Measurements from ENCODE around the gene BPGM. TPM values are rescaled to one million over a fixed set of nuclear protein-coding genes. Genes with fewer than 3 reads are reported as not detected.

Gene BPGM
- total RNA-seq, 1 experiment from 2014 or later, result 10.0 TPM

GRCh38 chr7:134622303-134622995, 24.2 kb upstream of the BPGM start:
- peak; percentile 57 for ATAC-seq
- Histone ChIP-seq H3K4me1 (ENCODE audit: control insufficient read depth in 1 of 2, insufficient read depth in 2 of 2, low read length in 2 of 2) (no peaks in the 10 kb centered on the region), H3K36me3 (ENCODE audit: control insufficient read depth in 1 of 2, insufficient read depth in 2 of 2, low read length in 2 of 2) (no peaks in the 10 kb centered on the region), H3K27me3 (ENCODE audit: insufficient read depth, low read length) (peaks cover 19% of the 10 kb centered on the region; the same call in 1 of the 2 replicates), H3K9ac (ENCODE audit: low read length) (no peak overlapping the region), H3K9me3 (ENCODE audit: control insufficient read depth in 1 of 2, insufficient read depth in 1 of 2, low read depth in 1 of 2, low read length in 2 of 2) (no peaks in the 10 kb centered on the region), H4K20me1 (ENCODE audit: insufficient read depth) (no peaks in the 10 kb centered on the region), H3K4me2 (ENCODE audit: low read length) (no peak overlapping the region), H3K79me2 (ENCODE audit: insufficient read depth, low read length) (no peaks in the 10 kb centered on the region), H3K4me3 (replicated peaks in 1 of 2; ENCODE audit: low read depth in 1 of 2, low read length in 2 of 2) (no peak overlapping the region), H3K9me2 (ENCODE audit: insufficient read depth) (no peaks in the 10 kb centered on the region), H3K27ac (ENCODE audit: low read depth, low read length) (no peak overlapping the region), H2AFZ (ENCODE audit: low read depth, low read length, poor library complexity, severe bottlenecking) (no peak overlapping the region)
- ChIA-PET RAD21 (ENCODE audit: low non-redundant PET in 1 of 2, low total read pairs in 2 of 2, uncharacterized antibody in 2 of 2, unreplicated experiment in 2 of 2) (no interaction called here), POLR2A (no interaction called here), CTCF (interaction anchor here (1.0 kb wide), 1 partner anchor 190 kb away, joined by 3 read pairs; no protein-coding TSS in a partner anchor)
- no peak for TF ChIP-seq EGR1 (IDR thresholded peaks at IDR 0.05; ENCODE audit: low read depth)
- 0 out of 6 replicates have a peak, but pooled peaks of 1 of the 3 experiments have one; percentile 11 for TF ChIP-seq CTCF (IDR thresholded peaks at IDR 0.05 in 2 of 3, conservative IDR thresholded peaks at IDR 0.05 in 1 of 3; ENCODE audit: borderline replicate concordance in 1 of 3, insufficient read depth in 1 of 3, low read depth in 2 of 3, low read length in 2 of 3)
- no TSS peak for BruUV-seq (replicated peaks)
- no peak for DNase-seq (ENCODE audit: low read depth, low spot score)
- intact Hi-C loops (cut with micrococcal nuclease), result no loop called here

- Histone ChIP-seq H3K79me2 (ENCODE audit: insufficient read depth, low read length) (no peaks in the 10 kb centered on the region), H3K27me3 (ENCODE audit: insufficient read depth, low read length) (peaks cover 19% of the 10 kb centered on the region; the same call in 1 of the 2 replicates), H3K36me3 (ENCODE audit: control insufficient read depth in 1 of 2, insufficient read depth in 2 of 2, low read length in 2 of 2) (no peaks in the 10 kb centered on the region), H2AFZ (ENCODE audit: low read depth, low read length, poor library complexity, severe bottlenecking) (no peak overlapping the region), H3K27ac (ENCODE audit: low read depth, low read length) (no peak overlapping the region), H3K9me3 (ENCODE audit: control insufficient read depth in 1 of 2, insufficient read depth in 1 of 2, low read depth in 1 of 2, low read length in 2 of 2) (no peaks in the 10 kb centered on the region), H3K9me2 (ENCODE audit: insufficient read depth) (no peaks in the 10 kb centered on the region), H4K20me1 (ENCODE audit: insufficient read depth) (no peaks in the 10 kb centered on the region), H3K9ac (ENCODE audit: low read length) (no peak overlapping the region), H3K4me3 (replicated peaks in 1 of 2; ENCODE audit: low read depth in 1 of 2, low read length in 2 of 2) (no peak overlapping the region), H3K4me1 (ENCODE audit: control insufficient read depth in 1 of 2, insufficient read depth in 2 of 2, low read length in 2 of 2) (no peaks in the 10 kb centered on the region), H3K4me2 (ENCODE audit: low read length) (no peak overlapping the region)
- CTCF ChIA-PET, result interaction anchor here (1.3 kb wide), 1 partner anchor 12 kb away, joined by 3 read pairs; no protein-coding TSS in a partner anchor
- POLR2A ChIA-PET, result no interaction called here
- ATAC-seq (no peak), DNase-seq (ENCODE audit: low read depth, low spot score) (no peak)
- intact Hi-C loops (cut with micrococcal nuclease), result no loop called here
- RAD21 ChIA-PET (ENCODE audit: low non-redundant PET in 1 of 2, low total read pairs in 2 of 2, uncharacterized antibody in 2 of 2, unreplicated experiment in 2 of 2), result no interaction called here
- BruUV-seq (replicated peaks), result no TSS peak
- TF ChIP-seq TCF7L2 (IDR thresholded peaks at IDR 0.05; ENCODE audit: borderline replicate concordance, extremely low read depth, insufficient read depth, insufficient read length), result no peak
- TF ChIP-seq FOSL1 (IDR thresholded peaks at IDR 0.05; ENCODE audit: low read depth), result no peak
- TF ChIP-seq EGR1 (IDR thresholded peaks at IDR 0.05; ENCODE audit: low read depth), result no peak
- no peak for TF ChIP-seq SIN3A (IDR thresholded peaks at IDR 0.05; ENCODE audit: low read depth)
- TF ChIP-seq ELF1 (IDR thresholded peaks at IDR 0.05; ENCODE audit: borderline replicate concordance, low read depth), result no peak
- TF ChIP-seq JUND (IDR thresholded peaks at IDR 0.05), result no peak
- TF ChIP-seq CBX3 (IDR thresholded peaks at IDR 0.05; ENCODE audit: low read depth), result no peak
- TF ChIP-seq POLR2A (IDR thresholded peaks at IDR 0.05; ENCODE audit: borderline replicate concordance, extremely low read depth, insufficient read depth, insufficient read length), result no peak
- TF ChIP-seq ZFX (IDR thresholded peaks at IDR 0.05), result no peak
Measured at GRCh38 chr7:134623193-134623592, 23.5 kb upstream of the BPGM start.

All from HCT116 (cell line).